Thyroid gland (tissue), 4 donors: ENCODE measurements around the gene FOSL1. TPM values are rescaled to one million over a fixed set of nuclear protein-coding genes. Genes with fewer than 3 reads are reported as not detected.

Experiments used
- DNase-seq, 2 donors: peaks; one replicate each; pipeline ENCODE4 v3.0.0-alpha.2; 2019
- H3K27ac ChIP-seq, 3 donors: fragments of 200-600 bp; sonication (generic); 1 replicate in 2 of 3; 2 replicates in 1 of 3; pipeline ENCODE4 v1.5.1; 2016 to 2019; ENCODE audit warnings: mild to moderate bottlenecking in 1 of 3, moderate library complexity in 1 of 3
- H3K27me3 ChIP-seq: fragments of 200-600 bp; sonication (generic); one replicate; pipeline ENCODE4 v1.5.1; 2019
- H3K36me3 ChIP-seq, 2 donors: fragments of 200-600 bp; sonication (generic); one replicate each; pipeline ENCODE4 v1.5.1; 2016 to 2019
- H3K4me1 ChIP-seq, 2 donors: fragments of 200-600 bp; sonication (generic); one replicate each; pipeline ENCODE4 v1.5.1; 2017 to 2019
- H3K4me3 ChIP-seq, 3 donors: fragments of 200-600 bp; sonication (generic); replicated peaks in 1 of 3; 1 replicate in 2 of 3; 2 replicates in 1 of 3; pipeline ENCODE4 v1.5.1; 2016; ENCODE audit warnings: mild to moderate bottlenecking in 1 of 3
- H3K9me3 ChIP-seq: fragments of 200-600 bp; sonication (generic); one replicate; pipeline ENCODE4 v1.5.1; 2017
- CTCF ChIP-seq, 6 experiments: fragments of 200-600 bp in 3 of 6; fragments of 450-650 bp in 3 of 6; sonication (generic) in 3 of 6; IDR thresholded peaks; one replicate each; pipeline ENCODE4 v1.5.1; 2016 to 2019; ENCODE audit warnings: antibody characterized with exemption in 6 of 6, mild to moderate bottlenecking in 2 of 6, inconsistent platforms in 1 of 6, moderate library complexity in 1 of 6
- POLR2A ChIP-seq, 2 donors: fragments of 450-650 bp; IDR thresholded peaks; one replicate each; pipeline ENCODE4 v1.6.1; 2017; ENCODE audit warnings: antibody characterized with exemption in 2 of 2, mild to moderate bottlenecking in 2 of 2, moderate library complexity in 1 of 2
- WGBS, 2 donors: methylation state at CpG; one replicate each; pipeline ENCODE4 v1.1.5; 2017; 5-methylcytosine and 5-hydroxymethylcytosine counted together
- intact Hi-C: fragments of 100-400 bp; cut with DNase I; formaldehyde crosslinking; loops from one replicate; pipeline ENCODE4 v1.15.1; 2023
- total RNA-seq, 4 donors: library from RNA; depleted of rRNA; stranded (reverse); fragments of >200 nt; gene quantifications; one replicate each; pipeline ENCODE4 v1.2.3, GENCODE V29; 2016

Gene FOSL1
- total RNA-seq, 4 donors from 2014 or later, result 0.33 to 1.6 (median 1.5) TPM

- H3K27ac ChIP-seq, result no peak overlapping the region
- H3K9me3 ChIP-seq, result no peaks in the 10 kb centered on the region
- no peaks in the 10 kb centered on the region for H3K27me3 ChIP-seq
- TF ChIP-seq CTCF (IDR thresholded peaks at IDR 0.05), result no peak
- TF ChIP-seq POLR2A (IDR thresholded peaks at IDR 0.05), result no peak
- no peak overlapping the region for H3K4me3 ChIP-seq
- peaks cover 13 to 23% of the 10 kb centered on the region in 2 donors for H3K4me1 ChIP-seq
- intact Hi-C loops, result no loop called here
- H3K36me3 ChIP-seq, result peaks cover 40 to 44% of the 10 kb centered on the region in 2 donors
- 93 to 100% methylated on average over 3 to 4 of the region's 5 CpGs for WGBS, 2 donors
- DNase-seq, result no peak
These were observed 37.9 kb downstream of the FOSL1 start for GRCh38 chr11:65862191-65862735.

GRCh38 chr11:65861533-65862183, 38.5 kb downstream of the FOSL1 start:
- peaks cover 34 to 37% of the 10 kb centered on the region in 2 donors for H3K36me3 ChIP-seq
- peaks cover 14 to 23% of the 10 kb centered on the region in 2 donors for H3K4me1 ChIP-seq
- H3K27me3 ChIP-seq, result no peaks in the 10 kb centered on the region
- no peak for DNase-seq
- WGBS, 2 donors, result 90 to 94% methylated on average over 8 to 9 of the region's 13 CpGs
- H3K27ac ChIP-seq, result no peak overlapping the region
- H3K9me3 ChIP-seq, result no peaks in the 10 kb centered on the region
- H3K4me3 ChIP-seq, result peak overlapping the region in 1 of 3 donors; percentile 84
- intact Hi-C loops, result no loop called here
- TF ChIP-seq POLR2A (IDR thresholded peaks at IDR 0.05) (no peak), CTCF (IDR thresholded peaks at IDR 0.05) (no peak)

- Histone ChIP-seq H3K4me3 (peak overlapping the region; percentile 29 to 84 (median 77)), H3K27me3 (no peaks in the 10 kb centered on the region), H3K4me1 (peaks cover 17 to 27% of the 10 kb centered on the region in 2 donors), H3K9me3 (no peaks in the 10 kb centered on the region), H3K36me3 (peaks cover 29 to 33% of the 10 kb centered on the region in 2 donors), H3K27ac (peak overlapping the region; percentile 92 to 100 (median 99))
- intact Hi-C loops, result no loop called here
- no peak for DNase-seq
- WGBS, 2 donors, result 12 to 19% methylated on average over 11 to 14 of the region's 14 CpGs
- no peak for TF ChIP-seq CTCF (IDR thresholded peaks at IDR 0.05)
- TF ChIP-seq POLR2A (IDR thresholded peaks at IDR 0.05), result no peak
These were observed 39.1 kb downstream of the FOSL1 start for GRCh38 chr11:65861165-65861505.

- peaks cover 31 to 34% of the 10 kb centered on the region in 2 donors for H3K36me3 ChIP-seq
- DNase-seq, result peak; percentile 98
- peak within 1 kb of the TSS; percentile 92 to 100 (median 99) for H3K27ac ChIP-seq
- peak within 1 kb of the TSS; percentile 29 to 84 (median 77) for H3K4me3 ChIP-seq
- peaks cover 17 to 33% of the 10 kb centered on the region in 2 donors for H3K4me1 ChIP-seq
- H3K9me3 ChIP-seq, result no peaks in the 10 kb centered on the region
- no peaks in the 10 kb centered on the region for H3K27me3 ChIP-seq
- 0 to 2% methylated on average over 9 to 25 of the region's 78 CpGs for WGBS, 2 donors
- TF ChIP-seq POLR2A (IDR thresholded peaks at IDR 0.05) (peak in 1 of 2 donors; percentile 81), CTCF (IDR thresholded peaks at IDR 0.05) (peak; percentile 57 to 93 (median 86))
- intact Hi-C loops, result no loop called here
These were observed 39.7 kb downstream of the FOSL1 start, which contains the start of gene MUS81 for GRCh38 chr11:65860278-65861164. Gene MUS81, plus strand, starts transcription at chr11:65860433. Its CDS starts 321 bp downstream, at chr11:65860754.
